Body of pancreas (tissue), 4 donors: Measurements from ENCODE around the gene ARFGAP3. TPM values are rescaled to one million over a fixed set of nuclear protein-coding genes. Genes with fewer than 3 reads are reported as not detected.
"Not testable (repeated sequence)": the region's sequence is repeated elsewhere in the genome, so short reads cannot be mapped to it uniquely, and the experiment has no call there.

Source experiments
- ATAC-seq: fragments of 150-250 bp; one replicate; pipeline ENCODE4 v1.9.1; 2016
- DNase-seq, 4 donors: peaks; one replicate each; pipeline ENCODE4 v3.0.0-alpha.2; 2019
- H3K27ac ChIP-seq, 4 donors: fragments of 200-600 bp; sonication (generic); 1 replicate in 3 of 4; 2 replicates in 1 of 4; pipeline versions ENCODE4 v1.5.1 to v1.6.1; 2016 to 2019; ENCODE audit warnings: mild to moderate bottlenecking in 1 of 4, mixed read lengths in 1 of 4, moderate library complexity in 1 of 4
- H3K27me3 ChIP-seq, 2 donors: fragments of 200-600 bp; sonication (generic); one replicate each; pipeline ENCODE4 v1.6.0; 2016; ENCODE audit warnings: mild to moderate bottlenecking in 1 of 2
- H3K36me3 ChIP-seq, 2 donors: fragments of 200-600 bp; sonication (generic); replicated peaks in 1 of 2; 2 replicates each; pipeline ENCODE4 v1.5.1; 2016; ENCODE audit warnings: low read depth in 2 of 2; ENCODE audit not compliant: insufficient read depth in 1 of 2
- H3K4me1 ChIP-seq: fragments of 200-600 bp; sonication (generic); one replicate; pipeline ENCODE4 v1.6.0; 2016
- H3K4me3 ChIP-seq, 2 donors: fragments of 200-600 bp; sonication (generic); 1 replicate in 1 of 2; 2 replicates in 1 of 2; pipeline ENCODE4 v1.5.1; 2016 to 2019
- H3K9me3 ChIP-seq, 3 donors: fragments of 200-600 bp; sonication (generic); 1 replicate in 2 of 3; 2 replicates in 1 of 3; pipeline ENCODE4 v1.5.1; 2016
- CTCF ChIP-seq, 7 experiments: fragments of 450-650 bp in 4 of 7; fragments of 200-600 bp in 3 of 7; sonication (generic) in 3 of 7; IDR thresholded peaks; one replicate each; pipeline ENCODE4 v1.5.1; 2016 to 2019; ENCODE audit warnings: antibody characterized with exemption in 7 of 7
- POLR2A ChIP-seq, 3 donors: fragments of 450-650 bp; IDR thresholded peaks; one replicate each; pipeline ENCODE4 v1.6.1; 2016; ENCODE audit warnings: antibody characterized with exemption in 3 of 3, mild to moderate bottlenecking in 2 of 3
- WGBS, 2 donors: methylation state at CpG; one replicate each; pipeline ENCODE4 v1.1.5; 2017; 5-methylcytosine and 5-hydroxymethylcytosine counted together
- intact Hi-C: fragments of 100-400 bp; cut with DNase I; formaldehyde crosslinking; loops from one replicate; pipeline ENCODE4 v1.15.1; 2023
- total RNA-seq, 2 donors: library from RNA; depleted of rRNA; stranded (reverse); fragments of >200 nt; gene quantifications; one replicate each; pipeline ENCODE4 v1.1.0, GENCODE V29; 2016

The ARFGAP3 gene
- total RNA-seq, 2 donors from 2014 or later = 64.3 to 73.2 TPM

GRCh38 chr22:42758931-42759629 lies 98.0 kb downstream of the ARFGAP3 start:
- no peaks in the 10 kb centered on the region for H3K27me3 ChIP-seq
- intact Hi-C loops = no loop called here
- ATAC-seq (no peak), DNase-seq (no peak)
- no peaks in the 10 kb centered on the region for H3K36me3 ChIP-seq
- H3K27ac ChIP-seq = no peak overlapping the region
- H3K4me3 ChIP-seq = no peak overlapping the region
- no peaks in the 10 kb centered on the region for H3K9me3 ChIP-seq
- H3K4me1 ChIP-seq = peaks cover 13% of the 10 kb centered on the region
- WGBS, 2 donors = 83 to 86% methylated on average over 22 to 23 of the region's 23 CpGs
- TF ChIP-seq CTCF (IDR thresholded peaks at IDR 0.05) (no peak), POLR2A (IDR thresholded peaks at IDR 0.05) (no peak)

- H3K9me3 ChIP-seq, H3K36me3 ChIP-seq, H3K27me3 ChIP-seq, intact Hi-C loops, H3K4me3 ChIP-seq: not testable (repeated sequence)
- ATAC-seq (peak; percentile 61), DNase-seq (peak in 1 of 4 donors; percentile 28)
- Histone ChIP-seq H3K4me1 (peaks cover 13% of the 10 kb centered on the region), H3K27ac (peak overlapping the region in 1 of 4 donors; percentile 59)
- 63 to 69% methylated on average over 5 of the region's 5 CpGs for WGBS, 2 donors
Observed at GRCh38 chr22:42755553-42755952, 101.5 kb downstream of the ARFGAP3 start.

GRCh38 chr22:42755121-42755520 lies 102.0 kb downstream of the ARFGAP3 start:
- H3K36me3 ChIP-seq, H3K4me3 ChIP-seq, H3K27me3 ChIP-seq, DNase-seq, intact Hi-C loops, H3K9me3 ChIP-seq, ATAC-seq: not testable (repeated sequence)
- WGBS, 2 donors = 85 to 86% methylated on average over 11 to 15 of the region's 16 CpGs
- peak overlapping the region in 3 of 4 donors; percentile 54 to 62 (median 59) for H3K27ac ChIP-seq
- H3K4me1 ChIP-seq = peaks cover 13% of the 10 kb centered on the region

- H3K27ac ChIP-seq = peak overlapping the region in 3 of 4 donors; percentile 54 to 62 (median 59)
- ATAC-seq (peak; percentile 87), DNase-seq (peak; percentile 44 to 65 (median 54))
- H3K27me3 ChIP-seq = no peaks in the 10 kb centered on the region
- 23 to 26% methylated on average over 5 to 6 of the region's 6 CpGs for WGBS, 2 donors
- intact Hi-C loops = no loop called here
- H3K4me1 ChIP-seq = peaks cover 13% of the 10 kb centered on the region
- no peak overlapping the region for H3K4me3 ChIP-seq
- no peaks in the 10 kb centered on the region for H3K9me3 ChIP-seq
- TF ChIP-seq CTCF (IDR thresholded peaks at IDR 0.05) (no peak), POLR2A (IDR thresholded peaks at IDR 0.05) (no peak)
- H3K36me3 ChIP-seq = no peaks in the 10 kb centered on the region
Observed at GRCh38 chr22:42754658-42755057, 102.4 kb downstream of the ARFGAP3 start.

GRCh38 chr22:42752912-42753311 lies 104.2 kb downstream of the ARFGAP3 start:
- Histone ChIP-seq H3K4me1 (peaks cover 13% of the 10 kb centered on the region), H3K27me3 (no peaks in the 10 kb centered on the region), H3K9me3 (no peaks in the 10 kb centered on the region), H3K36me3 (no peaks in the 10 kb centered on the region), H3K4me3 (no peak overlapping the region), H3K27ac (peak overlapping the region in 1 of 4 donors; percentile 27)
- ATAC-seq (no peak), DNase-seq (no peak)
- 81 to 83% methylated on average over 7 of the region's 7 CpGs for WGBS, 2 donors
- intact Hi-C loops = no loop called here
- TF ChIP-seq POLR2A (IDR thresholded peaks at IDR 0.05) (no peak), CTCF (IDR thresholded peaks at IDR 0.05) (no peak)
